HCT116 (cell line): ENCODE measurements around the gene YOD1.

Source experiments
- ATF3 ChIP-seq: IDR thresholded peaks from 2 replicates; pipeline ENCODE4 v1.6.1; 2012
- CTCF ChIP-seq, 3 experiments: fragments of 200-600 bp in 1 of 3; sonication (generic) in 1 of 3; IDR thresholded peaks in 2 of 3; conservative IDR thresholded peaks in 1 of 3; 2 replicates each; pipeline ENCODE4 v1.5.1; 2012 to 2017; ENCODE audit warnings: low read depth in 2 of 3, low read length in 2 of 3, antibody characterized with exemption in 1 of 3, borderline replicate concordance in 1 of 3, control low read depth in 1 of 3, mild to moderate bottlenecking in 1 of 3, mixed read lengths in 1 of 3, mixed run types in 1 of 3, moderate library complexity in 1 of 3; ENCODE audit not compliant: insufficient read depth in 1 of 3
- EGR1 ChIP-seq: IDR thresholded peaks from 2 replicates; pipeline ENCODE4 v1.6.1; 2012; ENCODE audit warnings: low read depth
- ELF1 ChIP-seq: IDR thresholded peaks from 2 replicates; pipeline ENCODE4 v1.6.1; 2012; ENCODE audit warnings: low read depth, borderline replicate concordance
- EZH2 ChIP-seq: fragments of 200-600 bp; sonication (generic); IDR thresholded peaks from 2 replicates; pipeline ENCODE4 v1.6.1; 2017; ENCODE audit warnings: antibody characterized with exemption, mixed run types
- FOSL1 ChIP-seq: IDR thresholded peaks from 2 replicates; pipeline ENCODE4 v1.6.1; 2012; ENCODE audit warnings: low read depth
- MAX ChIP-seq: IDR thresholded peaks from 2 replicates; pipeline ENCODE4 v1.6.1; 2012
- POLR2A ChIP-seq: IDR thresholded peaks from 2 replicates; pipeline ENCODE4 v1.7.0; 2011; ENCODE audit warnings: borderline replicate concordance; ENCODE audit not compliant: insufficient read depth, insufficient read length; ENCODE audit errors: extremely low read depth
- POLR2AphosphoS5 ChIP-seq: IDR thresholded peaks from 2 replicates; pipeline ENCODE4 v1.6.1; 2011; ENCODE audit warnings: mild to moderate bottlenecking, low read depth, low read length, moderate library complexity
- RAD21 ChIP-seq: IDR thresholded peaks from 2 replicates; pipeline ENCODE4 v1.6.1; 2012; ENCODE audit warnings: low read depth, mild to moderate bottlenecking
- SIN3A ChIP-seq: IDR thresholded peaks from 2 replicates; pipeline ENCODE4 v1.6.1; 2012; ENCODE audit warnings: low read depth
- TCF7L2 ChIP-seq: IDR thresholded peaks from 2 replicates; pipeline ENCODE4 v1.7.0; 2011; ENCODE audit warnings: borderline replicate concordance, inconsistent platforms; ENCODE audit not compliant: insufficient read depth, insufficient read length; ENCODE audit errors: extremely low read depth
- YY1 ChIP-seq: IDR thresholded peaks from 2 replicates; pipeline ENCODE4 v1.6.1; 2011; ENCODE audit warnings: low read length, low read depth, moderate library complexity, mild to moderate bottlenecking; ENCODE audit not compliant: insufficient replicate concordance; ENCODE audit errors: extremely low read depth
- TF ChIP-seq, protein P1 (sequence below): IDR thresholded peaks from 2 replicates; pipeline ENCODE4 v1.6.1; 2012; ENCODE audit warnings: low read depth

- TF ChIP-seq SIN3A (no peak), ATF3 (no peak), CTCF (IDR thresholded peaks at IDR 0.05 in 2 of 3, conservative IDR thresholded peaks at IDR 0.05 in 1 of 3; ENCODE audit: borderline replicate concordance in 1 of 3, insufficient read depth in 1 of 3, low read depth in 2 of 3, low read length in 2 of 3) (no peak), ELF1 (no peak), EZH2 (no peak), TCF7L2 (no peak), MAX (no peak), POLR2A (no peak), YY1 (no peak), FOSL1 (no peak), EGR1 (no peak), RAD21 (no peak), POLR2AphosphoS5 (no peak)
- TF ChIP-seq, protein P1, sequence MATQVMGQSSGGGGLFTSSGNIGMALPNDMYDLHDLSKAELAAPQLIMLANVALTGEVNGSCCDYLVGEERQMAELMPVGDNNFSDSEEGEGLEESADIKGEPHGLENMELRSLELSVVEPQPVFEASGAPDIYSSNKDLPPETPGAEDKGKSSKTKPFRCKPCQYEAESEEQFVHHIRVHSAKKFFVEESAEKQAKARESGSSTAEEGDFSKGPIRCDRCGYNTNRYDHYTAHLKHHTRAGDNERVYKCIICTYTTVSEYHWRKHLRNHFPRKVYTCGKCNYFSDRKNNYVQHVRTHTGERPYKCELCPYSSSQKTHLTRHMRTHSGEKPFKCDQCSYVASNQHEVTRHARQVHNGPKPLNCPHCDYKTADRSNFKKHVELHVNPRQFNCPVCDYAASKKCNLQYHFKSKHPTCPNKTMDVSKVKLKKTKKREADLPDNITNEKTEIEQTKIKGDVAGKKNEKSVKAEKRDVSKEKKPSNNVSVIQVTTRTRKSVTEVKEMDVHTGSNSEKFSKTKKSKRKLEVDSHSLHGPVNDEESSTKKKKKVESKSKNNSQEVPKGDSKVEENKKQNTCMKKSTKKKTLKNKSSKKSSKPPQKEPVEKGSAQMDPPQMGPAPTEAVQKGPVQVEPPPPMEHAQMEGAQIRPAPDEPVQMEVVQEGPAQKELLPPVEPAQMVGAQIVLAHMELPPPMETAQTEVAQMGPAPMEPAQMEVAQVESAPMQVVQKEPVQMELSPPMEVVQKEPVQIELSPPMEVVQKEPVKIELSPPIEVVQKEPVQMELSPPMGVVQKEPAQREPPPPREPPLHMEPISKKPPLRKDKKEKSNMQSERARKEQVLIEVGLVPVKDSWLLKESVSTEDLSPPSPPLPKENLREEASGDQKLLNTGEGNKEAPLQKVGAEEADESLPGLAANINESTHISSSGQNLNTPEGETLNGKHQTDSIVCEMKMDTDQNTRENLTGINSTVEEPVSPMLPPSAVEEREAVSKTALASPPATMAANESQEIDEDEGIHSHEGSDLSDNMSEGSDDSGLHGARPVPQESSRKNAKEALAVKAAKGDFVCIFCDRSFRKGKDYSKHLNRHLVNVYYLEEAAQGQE: no peak
Measured at GRCh38 chr1:207018707-207019106, 32.3 kb downstream of the YOD1 start.
